Effector memory CD4-positive, alpha-beta T cell (primary cell): ENCODE measurements around the gene SEMA5A.

Experiments
- DNase-seq, 3 donors: peaks; one replicate each; pipeline ENCODE4 v3.0.0-alpha.2; 2020
- H3K27ac ChIP-seq: 2 replicates; pipeline ENCODE4 v1.7.0; 2013; ENCODE audit warnings: mild to moderate bottlenecking, low read length, moderate library complexity; ENCODE audit not compliant: insufficient read depth, poor library complexity, severe bottlenecking
- H3K27me3 ChIP-seq: replicated peaks from 2 replicates; pipeline ENCODE4 v1.7.0; 2013; ENCODE audit warnings: mild to moderate bottlenecking, low read length; ENCODE audit not compliant: insufficient read depth, control insufficient read depth, poor library complexity, severe bottlenecking
- H3K36me3 ChIP-seq: 2 replicates; pipeline ENCODE4 v1.7.0; 2013; ENCODE audit warnings: mild to moderate bottlenecking, low read length, moderate library complexity; ENCODE audit not compliant: control insufficient read depth, insufficient read depth
- H3K4me1 ChIP-seq: 2 replicates; pipeline ENCODE4 v1.7.0; 2013; ENCODE audit warnings: low read length, mild to moderate bottlenecking; ENCODE audit not compliant: control insufficient read depth, insufficient read depth, poor library complexity, severe bottlenecking
- H3K4me3 ChIP-seq: 2 replicates; pipeline ENCODE4 v1.7.0; 2013; ENCODE audit warnings: low read length, low read depth, mild to moderate bottlenecking; ENCODE audit not compliant: insufficient read depth, poor library complexity, severe bottlenecking
- H3K9me3 ChIP-seq: 2 replicates; pipeline ENCODE4 v1.7.0; 2013; ENCODE audit warnings: mild to moderate bottlenecking, low read length, moderate library complexity; ENCODE audit not compliant: control insufficient read depth

SEMA5A gene

GRCh38 chr5:9331372-9331771 lies 214.5 kb downstream of the SEMA5A start:
- DNase-seq, result no peak
- H3K36me3 ChIP-seq, result no peaks in the 10 kb centered on the region
- no peak overlapping the region for H3K27ac ChIP-seq
- H3K9me3 ChIP-seq, result no peaks in the 10 kb centered on the region
- no peak overlapping the region for H3K4me3 ChIP-seq
- no peaks in the 10 kb centered on the region for H3K27me3 ChIP-seq
- no peaks in the 10 kb centered on the region for H3K4me1 ChIP-seq

DNA sequence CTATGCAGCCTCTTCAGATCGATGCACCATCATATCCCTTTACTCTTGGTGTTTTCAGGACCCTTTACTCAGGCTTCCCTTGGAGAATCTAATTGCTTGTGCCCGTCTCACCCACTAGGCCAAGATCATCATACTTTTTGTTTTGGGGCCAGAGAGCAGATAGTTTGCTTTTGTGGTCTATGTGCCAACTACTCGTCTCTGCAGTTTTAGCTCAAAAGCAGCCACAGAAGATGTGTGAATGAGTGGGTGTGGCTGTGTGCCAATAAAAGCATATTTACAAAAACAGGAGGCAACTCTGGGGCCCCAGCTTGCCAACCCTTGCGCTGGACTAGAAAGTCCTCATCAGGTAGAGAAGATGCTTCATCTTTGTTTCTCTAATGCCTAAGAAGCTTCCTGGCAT lies 216.8 kb downstream of the SEMA5A start:
- no peak overlapping the region for H3K4me3 ChIP-seq
- no peak for DNase-seq

GRCh38 chr5:9325549-9325948 lies 220.3 kb downstream of the SEMA5A start:
- DNase-seq, result no peak
- no peaks in the 10 kb centered on the region for H3K4me1 ChIP-seq
- H3K36me3 ChIP-seq, result no peaks in the 10 kb centered on the region
- no peaks in the 10 kb centered on the region for H3K27me3 ChIP-seq
- H3K27ac ChIP-seq, result no peak overlapping the region
- H3K4me3 ChIP-seq, result no peak overlapping the region
- H3K9me3 ChIP-seq, result no peaks in the 10 kb centered on the region

More for the DNA sequence above, 216.8 kb downstream of the SEMA5A start:
- H3K27me3 ChIP-seq, result no peaks in the 10 kb centered on the region
- no peaks in the 10 kb centered on the region for H3K36me3 ChIP-seq
- no peak overlapping the region for H3K27ac ChIP-seq
- H3K9me3 ChIP-seq, result no peaks in the 10 kb centered on the region
- no peaks in the 10 kb centered on the region for H3K4me1 ChIP-seq

- no peak for DNase-seq
- Histone ChIP-seq H3K27ac (no peak overlapping the region), H3K36me3 (no peaks in the 10 kb centered on the region), H3K27me3 (no peaks in the 10 kb centered on the region), H3K9me3 (no peaks in the 10 kb centered on the region), H3K4me1 (no peaks in the 10 kb centered on the region), H3K4me3 (no peak overlapping the region)
Observed at GRCh38 chr5:9324348-9325077, 221.4 kb downstream of the SEMA5A start.

DNA sequence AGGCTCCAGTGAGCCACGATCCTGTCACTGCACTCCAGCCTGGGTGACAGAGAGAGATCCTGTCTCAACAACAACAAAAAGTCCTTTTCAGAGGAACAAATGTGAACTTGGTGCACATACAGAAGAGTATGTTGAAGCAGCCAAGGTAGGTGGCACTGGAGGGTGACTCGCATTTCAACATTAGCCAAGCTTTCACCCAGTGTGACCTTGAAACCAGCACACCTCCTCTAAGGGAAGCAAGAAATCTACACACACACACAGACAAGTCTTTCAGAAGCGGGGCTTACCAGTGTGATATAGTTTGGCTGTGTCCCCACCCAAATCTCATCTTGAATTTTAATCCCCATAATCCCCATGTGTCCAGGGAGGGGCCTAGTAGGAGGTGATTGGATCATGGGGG lies 225.2 kb downstream of the SEMA5A start:
- Histone ChIP-seq H3K27ac (no peak overlapping the region), H3K36me3 (no peaks in the 10 kb centered on the region), H3K9me3 (no peaks in the 10 kb centered on the region), H3K4me1 (no peaks in the 10 kb centered on the region), H3K27me3 (no peaks in the 10 kb centered on the region), H3K4me3 (no peak overlapping the region)
- no peak for DNase-seq

DNA sequence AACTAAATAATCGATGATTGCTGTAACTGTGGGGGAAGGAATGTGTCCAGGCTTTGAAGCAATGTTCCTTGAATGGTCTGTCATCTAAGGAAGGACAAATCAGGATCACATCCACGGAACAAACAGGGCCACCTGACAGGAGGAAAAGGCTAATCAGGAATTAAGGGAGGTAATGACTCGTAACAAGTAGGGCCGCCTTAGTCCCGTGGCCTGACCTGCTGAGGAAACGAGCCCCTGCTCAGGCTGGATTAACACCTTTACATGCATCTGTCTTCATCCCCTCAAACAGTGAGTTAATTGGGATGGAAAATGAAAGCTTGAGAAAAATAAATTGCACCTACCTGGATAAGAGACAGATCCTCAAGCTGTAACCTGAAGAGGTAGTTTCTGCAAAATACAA lies 227.8 kb downstream of the SEMA5A start:
- Histone ChIP-seq H3K36me3 (no peaks in the 10 kb centered on the region), H3K9me3 (no peaks in the 10 kb centered on the region), H3K4me3 (no peak overlapping the region), H3K27me3 (no peaks in the 10 kb centered on the region), H3K4me1 (no peaks in the 10 kb centered on the region), H3K27ac (no peak overlapping the region)
- DNase-seq, result no peak

GRCh38 chr5:9316733-9317132 lies 229.1 kb downstream of the SEMA5A start:
- Histone ChIP-seq H3K36me3 (no peaks in the 10 kb centered on the region), H3K27me3 (no peaks in the 10 kb centered on the region)
- no peak for DNase-seq

GRCh38 chr5:9316041-9316440 lies 229.8 kb downstream of the SEMA5A start:
- Histone ChIP-seq H3K9me3 (no peaks in the 10 kb centered on the region), H3K36me3 (no peaks in the 10 kb centered on the region), H3K27ac (no peak overlapping the region), H3K4me1 (no peaks in the 10 kb centered on the region), H3K4me3 (no peak overlapping the region), H3K27me3 (no peaks in the 10 kb centered on the region)
- no peak for DNase-seq

More at GRCh38 chr5:9316733-9317132, 229.1 kb downstream of the SEMA5A start:
- H3K4me1 ChIP-seq, result no peaks in the 10 kb centered on the region
- no peaks in the 10 kb centered on the region for H3K9me3 ChIP-seq
- H3K4me3 ChIP-seq, result no peak overlapping the region
- no peak overlapping the region for H3K27ac ChIP-seq

- Histone ChIP-seq H3K4me1 (no peaks in the 10 kb centered on the region), H3K36me3 (no peaks in the 10 kb centered on the region), H3K9me3 (no peaks in the 10 kb centered on the region), H3K27ac (no peak overlapping the region), H3K27me3 (no peaks in the 10 kb centered on the region), H3K4me3 (no peak overlapping the region)
- DNase-seq, result no peak
Observed at GRCh38 chr5:9314558-9314957, 231.3 kb downstream of the SEMA5A start.

GRCh38 chr5:9313751-9314150 lies 232.1 kb downstream of the SEMA5A start:
- H3K4me1 ChIP-seq, result no peaks in the 10 kb centered on the region
- H3K27me3 ChIP-seq, result no peaks in the 10 kb centered on the region
- DNase-seq, result no peak
- no peaks in the 10 kb centered on the region for H3K36me3 ChIP-seq
- no peak overlapping the region for H3K4me3 ChIP-seq
- H3K27ac ChIP-seq, result no peak overlapping the region
- H3K9me3 ChIP-seq, result no peaks in the 10 kb centered on the region
